Brain microvascular endothelial cell (primary cell): ENCODE data around the gene SLC1A7.
"Not testable (repeated sequence)": the region's sequence is repeated elsewhere in the genome, so short reads cannot be mapped to it uniquely, and the experiment has no call there.

Experiments
- DNase-seq: peaks from one replicate; pipeline ENCODE4 v3.0.0-alpha.2; 2020
- H3K27ac ChIP-seq: fragments of 250-450 bp; sonication (Bioruptor Pico); 2 replicates; pipeline ENCODE4 v1.5.1; 2020; ENCODE audit warnings: mild to moderate bottlenecking, moderate library complexity
- H3K27me3 ChIP-seq: fragments of 250-450 bp; sonication (Bioruptor Pico); replicated peaks from 2 replicates; pipeline ENCODE4 v1.5.1; 2020; ENCODE audit warnings: mild to moderate bottlenecking
- H3K36me3 ChIP-seq: fragments of 250-450 bp; sonication (Bioruptor Pico); replicated peaks from 2 replicates; pipeline ENCODE4 v1.5.1; 2020; ENCODE audit warnings: mild to moderate bottlenecking
- H3K4me3 ChIP-seq: 2 replicates; pipeline ENCODE4 v1.5.1; 2011; ENCODE audit warnings: low read depth, mild to moderate bottlenecking, control low read depth, low read length, moderate library complexity
- CTCF ChIP-seq: IDR thresholded peaks from 2 replicates; pipeline ENCODE4 v1.5.1; 2011; ENCODE audit warnings: low read depth, mild to moderate bottlenecking, moderate library complexity, low read length, control low read depth, inconsistent platforms; ENCODE audit errors: missing control alignments
- in situ Hi-C: cut with HindIII; loops from 2 replicates; pipeline ENCODE4 v1.10.0; 2017; ENCODE audit warnings: low sequenced_read_pairs, low pct_ligation_motif_present

SLC1A7 gene

GRCh38 chr1:53142226-53142853 lies at the start of gene SLC1A7:
Gene SLC1A7, minus strand, starts transcription at chr1:53142638. Its CDS starts 189 bp downstream, at chr1:53142449.
- Histone ChIP-seq H3K27me3 (no peaks in the 10 kb centered on the region), H3K27ac (no peak within 1 kb of the TSS), H3K4me3 (no peak within 1 kb of the TSS), H3K36me3 (no peaks in the 10 kb centered on the region)
- no peak for TF ChIP-seq CTCF
- in situ Hi-C loops: no loop called here
- DNase-seq: no peak

GRCh38 chr1:53190210-53190611 lies 47.8 kb upstream of the SLC1A7 start:
- no peak overlapping the region for H3K4me3 ChIP-seq
- no peak overlapping the region for H3K27ac ChIP-seq
- peak; percentile 44 for TF ChIP-seq CTCF
- in situ Hi-C loops: no loop called here
- H3K27me3 ChIP-seq: no peaks in the 10 kb centered on the region
- no peaks in the 10 kb centered on the region for H3K36me3 ChIP-seq
- DNase-seq: peak; percentile 40

- H3K27me3 ChIP-seq: no peaks in the 10 kb centered on the region
- DNase-seq: no peak
- TF ChIP-seq CTCF: no peak
These were observed 46.6 kb upstream of the SLC1A7 start for GRCh38 chr1:53189061-53189460.

GRCh38 chr1:53188099-53188498 lies 45.7 kb upstream of the SLC1A7 start:
- no peak for DNase-seq
- TF ChIP-seq CTCF: no peak
- Histone ChIP-seq H3K4me3 (no peak overlapping the region), H3K27ac (no peak overlapping the region), H3K27me3 (no peaks in the 10 kb centered on the region), H3K36me3 (no peaks in the 10 kb centered on the region)
- in situ Hi-C loops: no loop called here

More at GRCh38 chr1:53189061-53189460, 46.6 kb upstream of the SLC1A7 start:
- in situ Hi-C loops: no loop called here
- H3K36me3 ChIP-seq: no peaks in the 10 kb centered on the region
- no peak overlapping the region for H3K27ac ChIP-seq
- no peak overlapping the region for H3K4me3 ChIP-seq

GRCh38 chr1:53187401-53187800 lies 45.0 kb upstream of the SLC1A7 start:
- no peak for TF ChIP-seq CTCF
- in situ Hi-C loops: no loop called here
- Histone ChIP-seq H3K27me3 (no peaks in the 10 kb centered on the region), H3K27ac (no peak overlapping the region), H3K4me3 (no peak overlapping the region), H3K36me3 (no peaks in the 10 kb centered on the region)
- no peak for DNase-seq

GRCh38 chr1:53186533-53186932 lies 44.1 kb upstream of the SLC1A7 start:
- no peak for DNase-seq
- Histone ChIP-seq H3K27me3 (no peaks in the 10 kb centered on the region), H3K27ac (no peak overlapping the region), H3K4me3 (no peak overlapping the region), H3K36me3 (no peaks in the 10 kb centered on the region)
- no peak for TF ChIP-seq CTCF
- in situ Hi-C loops: no loop called here

GRCh38 chr1:53185955-53186297 lies 43.5 kb upstream of the SLC1A7 start:
- in situ Hi-C loops, H3K36me3 ChIP-seq, H3K4me3 ChIP-seq, H3K27ac ChIP-seq, DNase-seq, H3K27me3 ChIP-seq: not testable (repeated sequence)
